H9 (cell line): ENCODE measurements around the gene CDH26. TPM values are rescaled to one million over a fixed set of nuclear protein-coding genes. Genes with fewer than 3 reads are reported as not detected.

Experiments used
- DNase-seq: peaks from one replicate; pipeline ENCODE4 v3.0.0-alpha.2; 2017
- H2AFZ ChIP-seq: one replicate; pipeline ENCODE4 v1.6.1; 2013; ENCODE audit warnings: mild to moderate bottlenecking, low read length, control low read depth, moderate library complexity
- H2AK5ac ChIP-seq: 2 replicates; pipeline ENCODE4 v1.6.1; 2013; ENCODE audit warnings: low read length, control low read depth, mixed read lengths; ENCODE audit not compliant: insufficient read length
- H2BK120ac ChIP-seq: one replicate; pipeline ENCODE4 v1.6.1; 2013; ENCODE audit warnings: low read depth, mild to moderate bottlenecking, low read length, control low read depth, inconsistent platforms; ENCODE audit not compliant: poor library complexity, severe bottlenecking
- H2BK12ac ChIP-seq: 2 replicates; pipeline ENCODE4 v1.6.1; 2013; ENCODE audit warnings: low read length, control low read depth, mixed read lengths, low read depth; ENCODE audit not compliant: insufficient read length
- H2BK15ac ChIP-seq: 2 replicates; pipeline ENCODE4 v1.6.1; 2013; ENCODE audit warnings: low read depth, low read length, control low read depth
- H2BK20ac ChIP-seq: one replicate; pipeline ENCODE4 v1.6.1; 2013; ENCODE audit warnings: low read depth, mild to moderate bottlenecking, low read length, control low read depth, inconsistent platforms; ENCODE audit not compliant: poor library complexity, severe bottlenecking
- H2BK5ac ChIP-seq: 2 replicates; pipeline ENCODE4 v1.6.1; 2013; ENCODE audit warnings: low read length, control low read depth, mixed read lengths; ENCODE audit not compliant: insufficient read length
- H3K14ac ChIP-seq: 2 replicates; pipeline ENCODE4 v1.6.1; 2013; ENCODE audit warnings: low read length, control low read depth; ENCODE audit not compliant: insufficient read depth
- H3K18ac ChIP-seq: 2 replicates; pipeline ENCODE4 v1.6.1; 2013; ENCODE audit warnings: low read depth, mild to moderate bottlenecking, mixed read lengths, low read length, control low read depth; ENCODE audit not compliant: insufficient read length
- H3K23ac ChIP-seq: 2 replicates; pipeline ENCODE4 v1.6.1; 2013; ENCODE audit warnings: low read length, control low read depth, mixed read lengths, low read depth; ENCODE audit not compliant: insufficient read length
- H3K23me2 ChIP-seq: 2 replicates; pipeline ENCODE4 v1.6.1; 2013; ENCODE audit warnings: low read depth, mild to moderate bottlenecking, mixed read lengths, low read length, control low read depth; ENCODE audit not compliant: insufficient read length, poor library complexity, severe bottlenecking
- H3K27ac ChIP-seq: 2 replicates; pipeline ENCODE4 v1.5.1; 2013; ENCODE audit warnings: low read length, control low read depth, mixed read lengths, low read depth; ENCODE audit not compliant: insufficient read length
- H3K27me3 ChIP-seq: 2 replicates; pipeline ENCODE4 v1.6.1; 2013; ENCODE audit warnings: low read length, control low read depth, inconsistent platforms; ENCODE audit not compliant: insufficient read depth
- H3K4ac ChIP-seq: 2 replicates; pipeline ENCODE4 v1.6.1; 2013; ENCODE audit warnings: low read depth, mild to moderate bottlenecking, control low read depth, inconsistent platforms, low read length, moderate library complexity
- H3K4me1 ChIP-seq: 2 replicates; pipeline ENCODE4 v1.6.1; 2013; ENCODE audit warnings: low read length, control low read depth, inconsistent platforms; ENCODE audit not compliant: insufficient read depth
- H3K4me2 ChIP-seq: 2 replicates; pipeline ENCODE4 v1.6.1; 2013; ENCODE audit warnings: low read length, control low read depth, mixed read lengths; ENCODE audit not compliant: insufficient read length, insufficient read depth
- H3K56ac ChIP-seq: 2 replicates; pipeline ENCODE4 v1.6.1; 2013; ENCODE audit warnings: low read depth, mild to moderate bottlenecking, mixed read lengths, low read length, control low read depth; ENCODE audit not compliant: insufficient read length
- H3K79me1 ChIP-seq: 2 replicates; pipeline ENCODE4 v1.6.1; 2013; ENCODE audit warnings: low read depth, mild to moderate bottlenecking, moderate library complexity, low read length, control low read depth, inconsistent platforms; ENCODE audit not compliant: insufficient read depth, poor library complexity, severe bottlenecking
- H3K79me2 ChIP-seq: 2 replicates; pipeline ENCODE4 v1.6.1; 2013; ENCODE audit warnings: low read length, control low read depth, inconsistent platforms; ENCODE audit not compliant: insufficient read depth
- H3K9ac ChIP-seq: 2 replicates; pipeline ENCODE4 v1.6.1; 2013; ENCODE audit warnings: low read length, control low read depth, mixed read lengths; ENCODE audit not compliant: insufficient read length; ENCODE audit errors: extremely low read depth
- H3K9me3 ChIP-seq: one replicate; pipeline ENCODE4 v1.6.1; 2013; ENCODE audit warnings: low read depth, low read length, inconsistent platforms; ENCODE audit not compliant: control insufficient read depth
- H3T11ph ChIP-seq: one replicate; pipeline ENCODE4 v1.6.1; 2013; ENCODE audit warnings: mild to moderate bottlenecking, low read length, control low read depth, inconsistent platforms
- H4K20me1 ChIP-seq: one replicate; pipeline ENCODE4 v1.6.1; 2013; ENCODE audit not compliant: control insufficient read depth, insufficient read length, insufficient read depth
- H4K5ac ChIP-seq: 2 replicates; pipeline ENCODE4 v1.6.1; 2013; ENCODE audit warnings: low read depth, mild to moderate bottlenecking, mixed read lengths, low read length, control low read depth; ENCODE audit not compliant: insufficient read length
- H4K8ac ChIP-seq: replicated peaks from 2 replicates; pipeline ENCODE4 v1.6.1; 2013; ENCODE audit warnings: low read length, control low read depth, mixed read lengths, low read depth; ENCODE audit not compliant: insufficient read length
- H4K91ac ChIP-seq: 2 replicates; pipeline ENCODE4 v1.6.1; 2013; ENCODE audit warnings: low read depth, mild to moderate bottlenecking, moderate library complexity, mixed read lengths, low read length, control low read depth; ENCODE audit not compliant: insufficient read length
- H3K27ac Mint-ChIP-seq, 3 experiments: 2 replicates in 2 of 3; 3 replicates in 1 of 3; pipeline ENCODE4 v1.8.0; 2020 to 2021; ENCODE audit warnings: mixed read lengths in 3 of 3, mild to moderate bottlenecking in 1 of 3, moderate library complexity in 1 of 3
- H3K27me3 Mint-ChIP-seq: 2 replicates; pipeline ENCODE4 v1.8.0; 2021; ENCODE audit warnings: low read depth, mild to moderate bottlenecking, moderate library complexity, mixed read lengths
- H3K36me3 Mint-ChIP-seq, 3 experiments: 2 replicates in 2 of 3; 3 replicates in 1 of 3; pipeline ENCODE4 v1.8.0; 2020 to 2021; ENCODE audit warnings: low read depth in 3 of 3, mixed read lengths in 3 of 3; ENCODE audit not compliant: insufficient read depth in 1 of 3
- H3K4me1 Mint-ChIP-seq, 2 experiments: 2 replicates each; pipeline ENCODE4 v1.8.0; 2020; ENCODE audit warnings: mixed read lengths in 2 of 2
- H3K4me3 Mint-ChIP-seq, 2 experiments: 2 replicates in 1 of 2; 3 replicates in 1 of 2; pipeline ENCODE4 v1.8.0; 2020 to 2021; ENCODE audit warnings: mild to moderate bottlenecking in 2 of 2, mixed read lengths in 2 of 2, moderate library complexity in 1 of 2
- H3K9me3 Mint-ChIP-seq, 2 experiments: 2 replicates in 1 of 2; 3 replicates in 1 of 2; pipeline ENCODE4 v1.8.0; 2020; ENCODE audit warnings: mild to moderate bottlenecking in 2 of 2, mixed read lengths in 2 of 2, moderate library complexity in 1 of 2
- CTCF ChIP-seq: fragments of 200-600 bp; sonication (generic); conservative IDR thresholded peaks from 3 replicates; pipeline ENCODE4 v1.8.0; 2021; ENCODE audit warnings: antibody characterized with exemption, mild to moderate bottlenecking
- WGBS: extraction: QIAGEN DNeasy Blood & Tissue Kit; methylation state at CpG from one replicate; pipeline ENCODE4 v1.1.7; 2013; ENCODE audit warnings: missing lambda C conversion rate, low lambda C conversion rate, mixed read lengths; ENCODE audit not compliant: insufficient read length; ENCODE audit errors: extremely low coverage; 5-methylcytosine and 5-hydroxymethylcytosine counted together
- total RNA-seq: library from RNA; stranded (reverse); gene quantifications from 2 replicates; pipeline ENCODE4 v1.2.1, GENCODE V29; 2021

The CDH26 gene
- total RNA-seq, 1 experiment from 2014 or later = 0.79 TPM

- no peaks in the 10 kb centered on the region for H3K9me3 ChIP-seq
- no peak overlapping the region for H2BK15ac ChIP-seq
- no peaks in the 10 kb centered on the region; the same call in 1 of the 2 replicates for H3K27me3 ChIP-seq
- H2AK5ac ChIP-seq = no peak overlapping the region
- H2AFZ ChIP-seq = no peak overlapping the region
- H3K14ac ChIP-seq = no peak overlapping the region
- no peak overlapping the region for H2BK120ac ChIP-seq
- no peaks in the 10 kb centered on the region for H3K23me2 ChIP-seq
- no peak overlapping the region for H4K8ac ChIP-seq
- peaks cover 2% of the 10 kb centered on the region; the same call in 1 of the 2 replicates for H3K27me3 Mint-ChIP-seq
- H3K9me3 Mint-ChIP-seq = no peaks in the 10 kb centered on the region; a peak in 1 of 5 replicates
- H2BK5ac ChIP-seq = no peak overlapping the region
- no peak for TF ChIP-seq CTCF
- no peak overlapping the region for H3T11ph ChIP-seq
- H3K27ac ChIP-seq = no peak overlapping the region
- no peaks in the 10 kb centered on the region for H4K20me1 ChIP-seq
- no peaks in the 10 kb centered on the region for H3K79me1 ChIP-seq
- H4K91ac ChIP-seq = no peak overlapping the region
- no peak overlapping the region for H3K4me2 ChIP-seq
- no peak overlapping the region for H2BK12ac ChIP-seq
- no peak overlapping the region for H3K56ac ChIP-seq
- H3K4me1 Mint-ChIP-seq = peaks cover 25 to 31% of the 10 kb centered on the region in 2 experiments
- H3K4me3 Mint-ChIP-seq = no peak overlapping the region
- H3K36me3 Mint-ChIP-seq = peaks cover 0 to 2% (median 0%) of the 10 kb centered on the region in 3 experiments; a peak in 2 of 7 replicates
- H3K23ac ChIP-seq = no peak overlapping the region
- peak overlapping the region in 1 of 3 experiments; percentile 49; a peak in 1 of 7 replicates for H3K27ac Mint-ChIP-seq
- H3K4ac ChIP-seq = no peak overlapping the region
- H3K4me1 ChIP-seq = no peaks in the 10 kb centered on the region
- no CpG with 5 or more reads among the region's 7 CpGs for WGBS
- no peak overlapping the region for H2BK20ac ChIP-seq
- no peak overlapping the region for H3K9ac ChIP-seq
- no peak for DNase-seq
- no peaks in the 10 kb centered on the region for H3K79me2 ChIP-seq
- no peak overlapping the region for H3K18ac ChIP-seq
- no peak overlapping the region for H4K5ac ChIP-seq
These were observed 28.9 kb downstream of the CDH26 start for GRCh38 chr20:59987135-59987534.
